HepG2 (cell line): ENCODE results near the gene CBX5. TPM values are rescaled to one million over a fixed set of nuclear protein-coding genes. Genes with fewer than 3 reads are reported as not detected.

Experiments used
- CBX1 ChIP-seq: IDR thresholded peaks from one replicate; pipeline ENCODE4 v1.6.1; 2016; ENCODE audit warnings: antibody characterized with exemption, low read depth
- FOXC1 ChIP-seq: sonication (generic); formaldehyde crosslinking; IDR thresholded peaks from 2 replicates; pipeline ENCODE4 v1.8.0; 2022; ENCODE audit warnings: mild to moderate bottlenecking, missing genetic modification reagents, borderline replicate concordance
- GTF2F1 ChIP-seq: fragments of 150-350 bp; IDR thresholded peaks from 2 replicates; pipeline ENCODE4 v1.6.1; 2014; ENCODE audit warnings: low read length
- HCFC1 ChIP-seq: fragments of 150-350 bp; IDR thresholded peaks from 2 replicates; pipeline ENCODE4 v1.6.1; 2014; ENCODE audit warnings: low read depth, low read length
- JUND ChIP-seq: sonication (generic); formaldehyde crosslinking; IDR thresholded peaks from 2 replicates; pipeline ENCODE4 v1.8.0; 2022; ENCODE audit warnings: mild to moderate bottlenecking, missing genetic modification reagents
- KLF15 ChIP-seq: sonication (generic); formaldehyde crosslinking; IDR thresholded peaks from 2 replicates; pipeline ENCODE4 v1.8.1; 2023; ENCODE audit warnings: borderline replicate concordance, mild to moderate bottlenecking, inconsistent platforms, missing genetic modification reagents, mixed read lengths
- MLLT10 ChIP-seq: sonication (generic); formaldehyde crosslinking; IDR thresholded peaks from 2 replicates; pipeline ENCODE4 v1.4.0; 2020; ENCODE audit warnings: missing genetic modification reagents
- NFRKB ChIP-seq: fragments of 450-650 bp; IDR thresholded peaks from 2 replicates; pipeline ENCODE4 v1.6.1; 2017
- POLR2AphosphoS2 ChIP-seq: IDR thresholded peaks from 2 replicates; pipeline ENCODE4 v1.6.1; 2011; ENCODE audit warnings: low read depth, low read length, improper control_type of control experiment
- RARA ChIP-seq: IDR thresholded peaks from 2 replicates; pipeline ENCODE4 v1.6.1; 2016; ENCODE audit warnings: missing genetic modification reagents, missing compliant biosample characterization
- TCF7L2 ChIP-seq: IDR thresholded peaks from 2 replicates; pipeline ENCODE4 v1.6.1; 2011; ENCODE audit warnings: mild to moderate bottlenecking, low read depth, low read length, moderate library complexity
- ZBTB7B ChIP-seq: sonication (generic); formaldehyde crosslinking; IDR thresholded peaks from 2 replicates; pipeline ENCODE4 v1.4.0; 2020; ENCODE audit warnings: missing genetic modification reagents
- ZFAT ChIP-seq: sonication (generic); formaldehyde crosslinking; conservative IDR thresholded peaks from 2 replicates; pipeline ENCODE4 v1.8.1; 2023; ENCODE audit warnings: missing genetic modification reagents, inconsistent platforms
- ZNF225 ChIP-seq: sonication (generic); formaldehyde crosslinking; IDR thresholded peaks from 2 replicates; pipeline ENCODE4 v1.4.0; 2020; ENCODE audit warnings: mild to moderate bottlenecking, missing genetic modification reagents
- ZNF234 ChIP-seq: sonication (generic); formaldehyde crosslinking; conservative IDR thresholded peaks from 2 replicates; pipeline ENCODE4 v1.5.1; 2020; ENCODE audit warnings: mild to moderate bottlenecking, missing genetic modification reagents
- ZNF441 ChIP-seq: sonication (generic); formaldehyde crosslinking; IDR thresholded peaks from 2 replicates; pipeline ENCODE4 v1.7.0; 2021; ENCODE audit warnings: missing genetic modification reagents, borderline replicate concordance
- polyA plus RNA-seq, 8 experiments: library from polyadenylated mRNA; depleted of rRNA in 3 of 8; stranded (reverse) in 7 of 8; unstranded in 1 of 8; fragments of >200 nt; fragmentation: Illumina TruSeq in 4 of 8; extraction: Trizol in 4 of 8; gene quantifications; 2 replicates each; pipeline versions ENCODE4 v1.2.1 to v1.2.3, GENCODE V29; 2011 to 2016; ENCODE audit warnings: low read depth in 4 of 8, missing spikeins in 1 of 8, mixed read lengths in 1 of 8; ENCODE audit not compliant: insufficient read depth in 1 of 8
- total RNA-seq, 5 experiments: library from RNA; depleted of rRNA; stranded (reverse); fragments of >200 nt; fragmentation: Illumina TruSeq; extraction: Trizol; gene quantifications; 2 replicates each; pipeline ENCODE4 v1.2.3, GENCODE V29; 2016; ENCODE audit warnings: low read depth in 1 of 5
- TF ChIP-seq, protein P1 (sequence below): sonication (generic); formaldehyde crosslinking; IDR thresholded peaks from 2 replicates; pipeline ENCODE4 v1.9.0; 2021; ENCODE audit warnings: missing genetic modification reagents, borderline replicate concordance
- TF ChIP-seq, protein P2 (sequence below): IDR thresholded peaks from 2 replicates; pipeline ENCODE4 v1.6.1; 2016; ENCODE audit warnings: mild to moderate bottlenecking, missing biosample characterization, missing genetic modification reagents
- TF ChIP-seq, protein P3 (sequence below): sonication (generic); formaldehyde crosslinking; IDR thresholded peaks from 2 replicates; pipeline ENCODE4 v1.5.1; 2020; ENCODE audit warnings: missing genetic modification reagents, mild to moderate bottlenecking, borderline replicate concordance
- TF ChIP-seq, protein P4 (sequence below): sonication (generic); formaldehyde crosslinking; IDR thresholded peaks from 2 replicates; pipeline ENCODE4 v1.5.0; 2020; ENCODE audit warnings: mild to moderate bottlenecking, missing genetic modification reagents, borderline replicate concordance
- TF ChIP-seq, protein P5 (sequence below): sonication (generic); formaldehyde crosslinking; IDR thresholded peaks from 2 replicates; pipeline ENCODE4 v1.4.0; 2020; ENCODE audit warnings: missing genetic modification reagents
- TF ChIP-seq, protein P6 (sequence below): sonication (generic); formaldehyde crosslinking; IDR thresholded peaks from 2 replicates; pipeline ENCODE4 v1.4.0; 2020; ENCODE audit warnings: mild to moderate bottlenecking, missing genetic modification reagents

Gene CBX5
- total and polyA plus RNA-seq, 2 of the 13 experiments (the other 11 are each of a cell fraction or from before 2014, with no cell fraction given) = 16.0 to 22.2 TPM

DNA sequence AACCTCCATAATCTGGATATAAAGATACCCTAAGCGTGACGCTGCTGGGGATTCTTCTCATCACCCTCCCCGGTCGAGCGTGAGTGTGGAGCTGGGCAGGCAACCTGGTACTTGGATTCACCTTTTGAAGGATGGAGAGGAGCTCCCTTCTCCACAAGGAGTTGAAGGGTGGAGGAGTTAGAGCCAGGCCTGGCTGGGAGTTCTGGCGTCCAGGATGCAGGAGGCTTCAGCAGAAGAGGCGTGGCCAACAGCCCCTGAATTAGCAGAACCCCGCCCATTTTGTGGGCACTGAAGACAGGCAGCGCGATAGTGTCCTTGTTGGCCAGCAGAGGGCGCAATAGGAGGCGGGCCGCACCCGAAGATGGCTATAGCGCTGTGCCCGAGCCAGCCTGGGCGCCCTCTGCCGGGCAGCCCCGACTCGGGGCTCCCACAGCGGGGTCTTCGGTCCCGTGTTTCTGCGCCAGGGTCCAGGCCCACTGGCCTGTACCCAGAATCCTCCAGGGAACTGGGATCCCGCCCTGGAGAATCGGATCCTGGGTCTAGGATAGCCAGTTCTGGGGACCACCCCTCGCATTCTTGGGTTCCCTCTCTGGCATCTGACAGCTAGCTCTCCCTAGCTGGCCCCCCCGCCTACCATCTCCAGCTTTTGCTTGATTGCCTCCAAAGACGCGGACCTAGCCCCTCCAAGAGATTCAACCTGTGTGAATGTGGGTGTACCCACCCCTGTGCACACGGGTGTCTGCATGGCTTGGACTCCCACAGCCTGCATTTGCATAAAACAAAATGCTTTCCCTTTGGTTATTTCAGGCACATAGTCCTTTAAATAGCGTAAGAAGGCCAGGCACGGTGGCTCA lies 65.1 kb downstream of the CBX5 start (continued):
- TF ChIP-seq JUND (CRISPR knock-in tag) = no peak
- no peak for TF ChIP-seq GTF2F1
- TF ChIP-seq, protein P1, sequence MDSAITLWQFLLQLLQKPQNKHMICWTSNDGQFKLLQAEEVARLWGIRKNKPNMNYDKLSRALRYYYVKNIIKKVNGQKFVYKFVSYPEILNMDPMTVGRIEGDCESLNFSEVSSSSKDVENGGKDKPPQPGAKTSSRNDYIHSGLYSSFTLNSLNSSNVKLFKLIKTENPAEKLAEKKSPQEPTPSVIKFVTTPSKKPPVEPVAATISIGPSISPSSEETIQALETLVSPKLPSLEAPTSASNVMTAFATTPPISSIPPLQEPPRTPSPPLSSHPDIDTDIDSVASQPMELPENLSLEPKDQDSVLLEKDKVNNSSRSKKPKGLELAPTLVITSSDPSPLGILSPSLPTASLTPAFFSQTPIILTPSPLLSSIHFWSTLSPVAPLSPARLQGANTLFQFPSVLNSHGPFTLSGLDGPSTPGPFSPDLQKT (CRISPR knock-in tag) = no peak
- TF ChIP-seq, protein P2, sequence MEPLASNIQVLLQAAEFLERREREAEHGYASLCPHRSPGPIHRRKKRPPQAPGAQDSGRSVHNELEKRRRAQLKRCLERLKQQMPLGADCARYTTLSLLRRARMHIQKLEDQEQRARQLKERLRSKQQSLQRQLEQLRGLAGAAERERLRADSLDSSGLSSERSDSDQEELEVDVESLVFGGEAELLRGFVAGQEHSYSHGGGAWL (CRISPR knock-in tag) = peak; percentile 44; the same call in 1 of the 2 replicates
- TF ChIP-seq POLR2AphosphoS2 = no peak
- TF ChIP-seq HCFC1 = no peak
- TF ChIP-seq MLLT10 (CRISPR knock-in tag) = no peak
- no peak for TF ChIP-seq RARA (CRISPR knock-in tag)
- TF ChIP-seq ZNF441 = no peak
- TF ChIP-seq, protein P3, sequence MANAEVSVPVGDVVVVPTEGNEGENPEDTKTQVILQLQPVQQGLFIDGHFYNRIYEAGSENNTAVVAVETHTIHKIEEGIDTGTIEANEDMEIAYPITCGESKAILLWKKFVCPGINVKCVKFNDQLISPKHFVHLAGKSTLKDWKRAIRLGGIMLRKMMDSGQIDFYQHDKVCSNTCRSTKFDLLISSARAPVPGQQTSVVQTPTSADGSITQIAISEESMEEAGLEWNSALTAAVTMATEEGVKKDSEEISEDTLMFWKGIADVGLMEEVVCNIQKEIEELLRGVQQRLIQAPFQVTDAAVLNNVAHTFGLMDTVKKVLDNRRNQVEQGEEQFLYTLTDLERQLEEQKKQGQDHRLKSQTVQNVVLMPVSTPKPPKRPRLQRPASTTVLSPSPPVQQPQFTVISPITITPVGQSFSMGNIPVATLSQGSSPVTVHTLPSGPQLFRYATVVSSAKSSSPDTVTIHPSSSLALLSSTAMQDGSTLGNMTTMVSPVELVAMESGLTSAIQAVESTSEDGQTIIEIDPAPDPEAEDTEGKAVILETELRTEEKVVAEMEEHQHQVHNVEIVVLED (CRISPR knock-in tag) = no peak
- no peak for TF ChIP-seq CBX1
- no peak for TF ChIP-seq TCF7L2
- TF ChIP-seq ZBTB7B (CRISPR knock-in tag) = peak; percentile 94
- TF ChIP-seq, protein P4, sequence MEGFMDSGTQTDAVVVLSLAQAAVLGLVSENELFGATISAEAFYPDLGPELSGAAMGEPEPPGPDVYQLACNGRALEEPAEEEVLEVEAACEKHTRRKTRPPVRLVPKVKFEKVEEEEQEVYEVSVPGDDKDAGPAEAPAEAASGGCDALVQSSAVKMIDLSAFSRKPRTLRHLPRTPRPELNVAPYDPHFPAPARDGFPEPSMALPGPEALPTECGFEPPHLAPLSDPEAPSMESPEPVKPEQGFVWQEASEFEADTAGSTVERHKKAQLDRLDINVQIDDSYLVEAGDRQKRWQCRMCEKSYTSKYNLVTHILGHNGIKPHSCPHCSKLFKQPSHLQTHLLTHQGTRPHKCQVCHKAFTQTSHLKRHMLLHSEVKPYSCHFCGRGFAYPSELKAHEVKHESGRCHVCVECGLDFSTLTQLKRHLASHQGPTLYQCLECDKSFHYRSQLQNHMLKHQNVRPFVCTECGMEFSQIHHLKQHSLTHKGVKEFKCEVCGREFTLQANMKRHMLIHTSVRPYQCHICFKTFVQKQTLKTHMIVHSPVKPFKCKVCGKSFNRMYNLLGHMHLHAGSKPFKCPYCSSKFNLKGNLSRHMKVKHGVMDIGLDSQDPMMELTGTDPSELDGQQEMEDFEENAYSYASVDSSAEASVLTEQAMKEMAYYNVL = no peak
- TF ChIP-seq ZNF225 (CRISPR knock-in tag) = no peak
- TF ChIP-seq ZFAT = no peak
- TF ChIP-seq, protein P5, sequence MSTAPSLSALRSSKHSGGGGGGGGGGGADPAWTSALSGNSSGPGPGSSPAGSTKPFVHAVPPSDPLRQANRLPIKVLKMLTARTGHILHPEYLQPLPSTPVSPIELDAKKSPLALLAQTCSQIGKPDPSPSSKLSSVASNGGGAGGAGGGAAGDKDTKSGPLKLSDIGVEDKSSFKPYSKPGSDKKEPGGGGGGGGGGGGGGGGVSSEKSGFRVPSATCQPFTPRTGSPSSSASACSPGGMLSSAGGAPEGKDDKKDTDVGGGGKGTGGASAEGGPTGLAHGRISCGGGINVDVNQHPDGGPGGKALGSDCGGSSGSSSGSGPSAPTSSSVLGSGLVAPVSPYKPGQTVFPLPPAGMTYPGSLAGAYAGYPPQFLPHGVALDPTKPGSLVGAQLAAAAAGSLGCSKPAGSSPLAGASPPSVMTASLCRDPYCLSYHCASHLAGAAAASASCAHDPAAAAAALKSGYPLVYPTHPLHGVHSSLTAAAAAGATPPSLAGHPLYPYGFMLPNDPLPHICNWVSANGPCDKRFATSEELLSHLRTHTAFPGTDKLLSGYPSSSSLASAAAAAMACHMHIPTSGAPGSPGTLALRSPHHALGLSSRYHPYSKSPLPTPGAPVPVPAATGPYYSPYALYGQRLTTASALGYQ (CRISPR knock-in tag) = no peak
- peak; percentile 67; the same call in 1 of the 2 replicates for TF ChIP-seq FOXC1 (CRISPR knock-in tag)
- TF ChIP-seq KLF15 (CRISPR knock-in tag) = no peak
- TF ChIP-seq, protein P6, sequence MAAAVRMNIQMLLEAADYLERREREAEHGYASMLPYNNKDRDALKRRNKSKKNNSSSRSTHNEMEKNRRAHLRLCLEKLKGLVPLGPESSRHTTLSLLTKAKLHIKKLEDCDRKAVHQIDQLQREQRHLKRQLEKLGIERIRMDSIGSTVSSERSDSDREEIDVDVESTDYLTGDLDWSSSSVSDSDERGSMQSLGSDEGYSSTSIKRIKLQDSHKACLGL (CRISPR knock-in tag) = no peak
- no peak for TF ChIP-seq ZNF234 (CRISPR knock-in tag)
- no peak for TF ChIP-seq NFRKB
